Embryonic facial prominence (tissue), 1 donor: ENCODE results near the gene MLYCD.

Experiments used
- DNase-seq: peaks from one replicate; pipeline ENCODE4 v3.0.0-alpha.2; 2016; ENCODE audit errors: extremely low spot score

The MLYCD gene

GRCh38 chr16:83898463-83899271 is at the start of gene MLYCD:
Gene MLYCD, plus strand, starts transcription at chr16:83899115. Its CDS starts 30 bp downstream, at chr16:83899145.
- no peak for DNase-seq

GRCh38 chr16:83849421-83849820 is 49.5 kb upstream of the MLYCD start:
- DNase-seq = no peak

GRCh38 chr16:83850947-83851346 is 48.0 kb upstream of the MLYCD start:
- no peak for DNase-seq

- no peak for DNase-seq
These were observed 47.4 kb upstream of the MLYCD start for GRCh38 chr16:83851473-83851872.

GRCh38 chr16:83852774-83853173 is 46.1 kb upstream of the MLYCD start:
- no peak for DNase-seq

GRCh38 chr16:83853834-83854233 is 45.1 kb upstream of the MLYCD start:
- no peak for DNase-seq

GRCh38 chr16:83854420-83854819 is 44.5 kb upstream of the MLYCD start:
- DNase-seq = no peak

DNA sequence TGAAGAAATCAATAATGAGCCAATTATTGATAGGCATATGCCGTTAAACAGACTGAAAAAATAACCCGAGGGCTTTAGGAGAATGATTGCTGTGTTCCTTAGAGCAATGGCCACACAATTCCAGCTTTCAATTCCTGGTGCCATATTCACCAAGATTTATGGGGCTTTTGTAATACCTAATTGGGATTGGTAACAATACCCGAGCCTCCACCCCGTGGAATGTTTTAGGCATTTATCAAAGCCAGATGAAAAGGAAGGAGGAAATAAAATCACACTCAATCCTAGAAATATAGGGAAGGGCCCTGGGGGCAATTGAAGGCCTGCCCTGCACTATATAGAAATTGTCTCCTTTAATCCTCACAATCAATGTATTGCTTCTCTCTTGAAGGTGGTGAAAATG is 42.1 kb upstream of the MLYCD start:
- DNase-seq = no peak

DNA sequence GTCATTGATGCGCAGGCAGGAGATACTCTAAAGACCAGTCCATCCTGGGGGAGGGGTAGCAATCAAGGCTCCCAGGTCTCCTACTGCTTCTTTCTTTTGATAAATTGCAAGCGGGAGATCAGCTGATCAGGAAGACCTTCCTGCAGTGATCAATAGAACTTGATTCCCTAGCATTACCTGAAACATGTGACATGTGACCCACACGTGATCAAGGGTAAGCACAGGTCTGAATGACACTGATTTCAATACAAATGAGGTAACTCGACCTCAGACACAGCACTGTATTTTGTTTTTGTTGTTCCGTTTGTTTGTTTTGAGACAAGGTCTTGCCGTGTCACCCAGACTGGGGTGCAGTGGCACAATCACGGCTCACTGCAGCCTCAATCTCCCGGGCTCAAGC is 39.6 kb upstream of the MLYCD start:
- no peak for DNase-seq

- no peak for DNase-seq
These were observed 36.3 kb upstream of the MLYCD start for GRCh38 chr16:83862661-83863060.

DNA sequence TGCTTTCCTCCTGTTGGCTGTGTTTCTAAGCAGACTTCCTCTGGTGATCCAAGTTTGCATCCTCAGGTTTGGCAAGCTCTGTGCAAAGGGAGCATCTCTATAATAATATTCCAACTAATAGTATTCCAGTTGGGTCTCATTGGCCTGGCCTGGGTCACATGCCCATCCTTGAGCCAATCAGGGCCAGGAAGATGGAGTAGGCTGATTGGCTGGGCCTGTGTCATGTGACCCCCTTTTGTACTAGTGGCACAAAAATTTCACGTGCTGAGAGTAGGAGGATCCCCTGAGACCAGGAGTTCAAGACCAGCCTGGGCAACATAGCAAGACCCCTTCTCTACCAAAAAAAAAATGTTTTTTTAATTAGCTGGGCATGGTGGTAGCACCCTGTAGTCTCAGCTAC is 35.2 kb upstream of the MLYCD start:
- DNase-seq = no peak

DNA sequence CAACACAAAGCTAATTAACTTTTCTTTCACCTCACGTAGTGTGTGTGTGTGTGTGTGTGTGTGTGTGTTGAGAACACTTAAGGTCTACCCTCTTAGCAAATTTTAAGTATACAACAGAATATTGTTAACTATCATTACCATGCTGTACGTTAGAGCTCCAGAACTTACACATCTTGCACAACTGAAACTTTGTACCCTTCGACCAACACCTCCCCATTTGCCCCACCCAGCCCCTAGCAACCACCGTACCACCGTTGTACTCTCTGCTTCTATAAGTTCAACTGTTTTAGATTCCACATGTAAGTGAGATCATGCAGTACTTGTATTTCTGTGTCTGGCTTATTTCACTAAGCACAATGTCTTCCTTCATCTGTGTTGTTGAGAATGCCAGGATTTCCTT is 28.1 kb upstream of the MLYCD start:
- DNase-seq = no peak

DNA sequence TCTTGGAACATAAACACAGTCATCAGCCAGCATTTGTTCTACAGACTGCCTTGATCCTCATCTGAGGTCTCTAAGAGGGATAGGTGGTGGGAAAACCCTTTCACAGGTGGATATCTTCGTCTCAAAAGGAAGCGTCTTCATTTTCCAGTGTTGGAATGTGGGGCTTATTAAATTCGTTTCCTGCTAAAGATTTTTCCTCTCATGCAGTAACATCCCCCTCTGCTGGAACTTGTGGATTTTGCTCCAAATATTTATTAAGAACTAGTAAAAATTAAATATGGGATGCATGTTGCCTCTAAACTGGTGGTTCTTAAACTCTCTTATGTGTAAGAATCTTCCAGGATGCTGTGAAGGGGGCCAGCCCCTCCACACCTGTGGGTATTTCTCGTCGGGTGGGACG is 20.1 kb upstream of the MLYCD start:
- DNase-seq = peak; percentile 38

DNA sequence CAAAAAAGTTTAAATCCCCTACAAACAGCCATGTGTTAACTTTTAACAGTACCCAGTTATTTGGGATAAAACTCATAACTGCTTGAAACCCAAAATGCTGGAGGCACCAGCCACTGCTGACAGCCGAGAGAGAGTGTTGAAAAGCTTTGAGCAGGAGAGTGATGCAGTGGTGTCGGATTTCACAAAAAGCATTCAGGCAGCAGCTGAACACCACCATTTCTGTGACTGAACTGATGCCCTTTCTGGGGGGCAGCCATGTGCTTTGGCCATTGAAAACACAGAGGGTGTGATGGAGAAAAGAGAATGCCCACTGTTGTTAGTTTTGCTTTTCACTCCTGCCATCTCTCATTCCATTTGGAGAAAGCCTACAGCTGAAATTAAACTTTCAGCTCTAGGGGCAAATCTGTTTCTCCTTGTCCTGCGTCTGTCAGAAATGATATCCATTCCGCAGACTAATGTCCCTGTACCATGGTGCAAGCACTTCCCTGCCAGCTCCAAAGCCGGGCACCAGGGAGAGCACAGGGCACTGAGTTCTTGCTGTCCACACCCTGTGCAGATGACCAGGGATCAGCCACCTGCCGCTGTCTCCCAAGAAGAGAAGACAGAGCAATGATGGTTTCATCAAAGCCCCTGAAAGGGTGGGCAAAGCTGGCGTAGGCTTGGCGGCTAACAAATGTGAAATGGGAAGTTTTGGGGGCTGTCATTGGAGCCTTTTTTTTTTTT is 16.6 kb upstream of the MLYCD start:
- no peak for DNase-seq

- no peak for DNase-seq
These were observed 12.5 kb upstream of the MLYCD start for GRCh38 chr16:83886199-83886971.

GRCh38 chr16:83887080-83887479 is 11.8 kb upstream of the MLYCD start:
- no peak for DNase-seq

GRCh38 chr16:83887564-83887963 is 11.4 kb upstream of the MLYCD start:
- DNase-seq = no peak

DNA sequence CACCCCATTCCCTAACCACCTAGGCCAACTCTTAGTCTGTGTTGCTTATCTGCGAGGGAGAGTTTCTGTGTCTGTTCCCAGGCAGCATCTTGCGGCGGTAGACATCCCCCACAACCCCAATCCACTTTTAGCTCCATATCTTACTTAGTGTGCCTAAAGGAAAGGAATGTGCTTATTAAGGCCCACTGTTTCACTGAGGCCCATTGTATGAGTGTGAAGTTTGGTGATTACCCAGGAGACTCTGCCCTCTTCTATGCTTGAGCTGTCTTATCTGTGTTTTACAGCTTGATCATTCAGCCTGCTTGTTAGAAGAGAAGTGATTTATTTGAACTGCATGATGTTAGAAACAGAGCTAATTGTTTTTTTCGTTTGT is 10.3 kb upstream of the MLYCD start:
- DNase-seq = no peak

- no peak for DNase-seq
These were observed 8.6 kb upstream of the MLYCD start for GRCh38 chr16:83890359-83890758.

GRCh38 chr16:83891742-83892141 is 7.2 kb upstream of the MLYCD start:
- no peak for DNase-seq

DNA sequence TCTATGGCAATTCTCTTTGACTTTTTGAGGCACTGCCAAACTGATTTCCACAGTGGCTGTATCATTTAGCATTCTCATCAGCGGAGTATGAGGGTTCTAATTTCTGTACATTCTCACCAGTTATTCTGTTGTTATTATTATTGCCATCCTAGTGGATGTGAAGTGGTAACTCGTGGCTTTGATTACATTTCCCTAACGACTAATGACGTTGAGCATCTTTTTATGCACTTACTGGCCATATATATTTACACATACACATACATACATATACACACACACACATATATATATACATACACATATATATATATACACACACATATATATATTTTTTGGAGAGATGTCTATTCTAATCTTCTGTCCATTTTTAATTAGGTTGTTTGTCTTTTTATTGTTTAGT is 3.7 kb upstream of the MLYCD start:
- DNase-seq = no peak

- no peak for DNase-seq
These were observed 3.0 kb upstream of the MLYCD start for GRCh38 chr16:83895942-83896341.
